GM19467 (cell line): ENCODE data around the gene OGFOD1.

ENCODE experiments used
- ATAC-seq: cut with Tn5 transposase; IDR thresholded peaks from one replicate; pipeline ENCODE4 v1.9.1; 2021; ENCODE audit warnings: mild to moderate bottlenecking, moderate library complexity; ENCODE audit not compliant: unreplicated experiment

OGFOD1 gene

GRCh38 chr16:56450986-56451752, at the start of gene OGFOD1, which contains the start of gene NUDT21:
TSS of gene OGFOD1 (plus strand) at chr16:56451554. CDS start at chr16:56451613, 59 bp downstream.
TSS of gene NUDT21 (minus strand) at chr16:56451332. CDS start at chr16:56451202, 130 bp downstream.
- ATAC-seq = peak; percentile 97

- ATAC-seq = no peak
Observed at GRCh38 chr16:56405977-56406672, 45.2 kb upstream of the OGFOD1 start.

GRCh38 chr16:56408379-56409098, 42.8 kb upstream of the OGFOD1 start:
- ATAC-seq = no peak

- no peak for ATAC-seq
Observed at GRCh38 chr16:56409195-56409594, 42.2 kb upstream of the OGFOD1 start.

GRCh38 chr16:56411123-56411522, 40.2 kb upstream of the OGFOD1 start:
- ATAC-seq = no peak

- no peak for ATAC-seq
Observed at GRCh38 chr16:56411624-56412023, 39.7 kb upstream of the OGFOD1 start.

GRCh38 chr16:56413381-56413780, 38.0 kb upstream of the OGFOD1 start:
- ATAC-seq = no peak

- ATAC-seq = no peak
Observed at GRCh38 chr16:56414366-56414765, 37.0 kb upstream of the OGFOD1 start.

GRCh38 chr16:56415875-56416274, 35.5 kb upstream of the OGFOD1 start:
- no peak for ATAC-seq

- ATAC-seq = no peak
Observed at GRCh38 chr16:56417138-56417537, 34.2 kb upstream of the OGFOD1 start.

GRCh38 chr16:56419740-56420548, 31.4 kb upstream of the OGFOD1 start:
- no peak for ATAC-seq

GRCh38 chr16:56420613-56421012, 30.7 kb upstream of the OGFOD1 start:
- no peak for ATAC-seq

GRCh38 chr16:56421313-56421712, 30.0 kb upstream of the OGFOD1 start:
- no peak for ATAC-seq

- no peak for ATAC-seq
Observed at GRCh38 chr16:56421976-56422669, 29.2 kb upstream of the OGFOD1 start.

- ATAC-seq = no peak
Observed at GRCh38 chr16:56422896-56423441, 28.4 kb upstream of the OGFOD1 start.

- no peak for ATAC-seq
Observed at GRCh38 chr16:56423584-56424403, 27.6 kb upstream of the OGFOD1 start.

GRCh38 chr16:56424404-56424764, 27.0 kb upstream of the OGFOD1 start:
- no peak for ATAC-seq

- peak; percentile 27 for ATAC-seq
Observed at GRCh38 chr16:56424791-56425438, 26.4 kb upstream of the OGFOD1 start.

- ATAC-seq = peak; percentile 74
Observed at GRCh38 chr16:56425439-56425832, 25.9 kb upstream of the OGFOD1 start, which contains the start of gene AMFR. TSS of gene AMFR (minus strand) at chr16:56425545. CDS start at chr16:56425327, 218 bp downstream.
